Measurements from ENCODE around the gene TGM5. TPM values are rescaled to one million over a fixed set of nuclear protein-coding genes. Genes with fewer than 3 reads are reported as not detected.
A peak's percentile ranks its signal among the peaks of the same experiment; 100 is the strongest.
"Not testable (repeated sequence)": the region's sequence is repeated elsewhere in the genome, so short reads cannot be mapped to it uniquely, and the experiment has no call there.

The TGM5 gene
- total RNA-seq, 1 donor from 2014 or later: not detected

DNA sequence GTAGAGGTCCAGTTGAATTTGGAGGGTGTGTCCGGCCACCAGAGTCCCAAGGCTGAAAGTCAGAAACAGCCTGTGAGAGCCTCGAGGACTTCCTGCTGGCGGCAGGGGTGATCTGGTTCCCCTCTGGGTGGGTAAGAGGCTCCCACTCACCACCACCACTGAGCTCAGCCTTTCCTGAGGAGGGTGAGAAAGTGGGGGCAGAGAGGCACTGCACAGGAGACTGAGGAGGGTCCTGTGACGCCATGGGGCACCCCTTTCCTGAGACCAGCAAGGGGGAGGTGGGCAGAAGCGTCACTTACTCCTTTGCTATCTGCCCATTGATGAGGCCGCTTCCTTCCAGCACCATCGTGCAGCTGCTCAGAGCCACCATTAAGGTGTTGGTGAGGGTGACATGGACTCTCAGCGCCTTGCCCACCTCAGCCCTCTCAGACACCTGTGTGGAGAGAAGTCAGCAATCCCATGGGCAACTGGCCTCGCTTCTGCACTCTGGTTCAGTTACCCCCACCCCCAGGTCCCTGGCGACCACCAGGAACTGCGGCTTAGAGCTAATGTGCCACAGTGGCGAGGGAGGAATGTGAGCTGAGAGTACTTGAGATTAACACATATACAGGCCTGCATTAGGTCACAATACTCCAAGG lies 10.0 kb upstream of the TGM5 start:
- TF ChIP-seq, protein P1, sequence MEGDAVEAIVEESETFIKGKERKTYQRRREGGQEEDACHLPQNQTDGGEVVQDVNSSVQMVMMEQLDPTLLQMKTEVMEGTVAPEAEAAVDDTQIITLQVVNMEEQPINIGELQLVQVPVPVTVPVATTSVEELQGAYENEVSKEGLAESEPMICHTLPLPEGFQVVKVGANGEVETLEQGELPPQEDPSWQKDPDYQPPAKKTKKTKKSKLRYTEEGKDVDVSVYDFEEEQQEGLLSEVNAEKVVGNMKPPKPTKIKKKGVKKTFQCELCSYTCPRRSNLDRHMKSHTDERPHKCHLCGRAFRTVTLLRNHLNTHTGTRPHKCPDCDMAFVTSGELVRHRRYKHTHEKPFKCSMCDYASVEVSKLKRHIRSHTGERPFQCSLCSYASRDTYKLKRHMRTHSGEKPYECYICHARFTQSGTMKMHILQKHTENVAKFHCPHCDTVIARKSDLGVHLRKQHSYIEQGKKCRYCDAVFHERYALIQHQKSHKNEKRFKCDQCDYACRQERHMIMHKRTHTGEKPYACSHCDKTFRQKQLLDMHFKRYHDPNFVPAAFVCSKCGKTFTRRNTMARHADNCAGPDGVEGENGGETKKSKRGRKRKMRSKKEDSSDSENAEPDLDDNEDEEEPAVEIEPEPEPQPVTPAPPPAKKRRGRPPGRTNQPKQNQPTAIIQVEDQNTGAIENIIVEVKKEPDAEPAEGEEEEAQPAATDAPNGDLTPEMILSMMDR (IDR thresholded peaks at IDR 0.05): no peak
- peaks cover 58% of the 10 kb centered on the region for H3K27me3 Mint-ChIP-seq (ENCODE audit: unreplicated experiment)

DNA sequence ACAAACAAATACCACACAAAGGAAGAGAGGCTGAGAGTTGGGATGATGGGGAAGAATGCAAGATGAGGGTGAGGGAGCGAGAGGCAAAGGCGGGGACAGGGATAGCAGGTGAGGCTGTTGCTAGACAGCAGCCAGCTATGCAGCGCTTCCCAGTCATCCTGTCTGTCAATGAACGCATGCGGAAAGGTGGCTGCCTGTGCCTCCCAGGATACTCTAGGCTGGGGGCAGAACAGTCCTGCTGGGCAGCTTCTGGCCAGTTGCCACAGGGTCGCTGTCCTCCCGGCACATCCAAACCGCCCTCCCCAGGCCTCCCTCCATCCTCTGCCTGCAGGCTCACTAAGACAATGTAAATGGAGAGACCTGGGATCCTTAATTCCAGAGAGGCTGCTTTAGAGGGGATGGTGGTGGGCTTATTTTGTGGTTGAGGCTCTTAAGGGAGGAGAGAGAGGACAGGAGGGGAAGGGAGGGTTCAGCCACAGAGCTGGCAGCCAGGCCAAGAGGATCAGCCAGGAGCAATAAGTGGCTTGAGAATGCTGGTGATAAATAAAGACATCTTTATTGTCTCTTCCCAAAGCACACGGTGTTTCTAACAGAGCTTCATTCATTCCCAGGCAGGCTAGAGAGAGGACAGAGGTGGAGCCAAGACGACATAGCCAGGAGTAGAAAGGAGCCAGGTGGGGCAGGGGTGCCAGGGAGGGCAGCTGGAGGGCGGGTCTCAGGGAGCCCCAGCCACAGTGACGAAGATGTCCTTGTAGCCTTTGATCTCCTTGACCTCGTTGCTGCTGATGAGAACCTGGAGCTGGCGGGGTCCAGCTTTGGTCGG lies 9.2 kb upstream of the TGM5 start:
- Mint-ChIP-seq H3K27me3 (ENCODE audit: unreplicated experiment) (peaks cover 58% of the 10 kb centered on the region), H3K9me3 (ENCODE audit: unreplicated experiment) (no peaks in the 10 kb centered on the region), H3K36me3 (ENCODE audit: unreplicated experiment) (no peaks in the 10 kb centered on the region), H3K4me1 (ENCODE audit: unreplicated experiment) (no peaks in the 10 kb centered on the region), H3K4me3 (ENCODE audit: unreplicated experiment) (no peak overlapping the region), H3K27ac (ENCODE audit: unreplicated experiment) (no peak overlapping the region)
- TF ChIP-seq, protein P1 (IDR thresholded peaks at IDR 0.05): no peak
- DNase-seq (ENCODE audit: extremely low spot score, unreplicated experiment): peak; percentile 69

More for the DNA sequence above, 10.0 kb upstream of the TGM5 start:
- H3K36me3 Mint-ChIP-seq (ENCODE audit: unreplicated experiment): no peaks in the 10 kb centered on the region
- no peaks in the 10 kb centered on the region for H3K4me1 Mint-ChIP-seq (ENCODE audit: unreplicated experiment)
- H3K4me3 Mint-ChIP-seq (ENCODE audit: unreplicated experiment): no peak overlapping the region
- no peaks in the 10 kb centered on the region for H3K9me3 Mint-ChIP-seq (ENCODE audit: unreplicated experiment)
- peak; percentile 76 for DNase-seq (ENCODE audit: extremely low spot score, unreplicated experiment)
- no peak overlapping the region for H3K27ac Mint-ChIP-seq (ENCODE audit: unreplicated experiment)

DNA sequence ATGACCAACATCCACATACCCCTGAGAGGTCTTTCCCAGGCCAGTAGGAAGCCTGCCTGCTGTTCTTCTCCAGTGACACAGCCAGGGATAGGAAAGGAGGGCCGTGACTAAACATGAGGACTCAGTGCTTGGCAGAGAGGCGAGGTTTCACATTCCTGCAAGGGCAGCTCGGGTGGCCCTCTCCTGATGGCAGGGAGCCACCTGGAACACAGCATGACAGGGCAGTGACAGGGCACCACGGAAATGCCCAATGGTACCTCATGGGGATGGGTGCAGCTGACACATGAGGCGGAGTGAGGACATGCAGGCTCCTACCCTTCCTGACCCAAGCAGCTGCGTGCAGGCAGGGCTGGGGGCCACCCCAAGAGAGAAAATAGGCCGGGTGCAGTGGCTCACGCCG lies 7.4 kb upstream of the TGM5 start:
- peaks cover 56% of the 10 kb centered on the region for H3K27me3 Mint-ChIP-seq (ENCODE audit: unreplicated experiment)
- no peak overlapping the region for H3K27ac Mint-ChIP-seq (ENCODE audit: unreplicated experiment)
- TF ChIP-seq, protein P1 (IDR thresholded peaks at IDR 0.05): no peak
- H3K36me3 Mint-ChIP-seq (ENCODE audit: unreplicated experiment): no peaks in the 10 kb centered on the region
- H3K9me3 Mint-ChIP-seq (ENCODE audit: unreplicated experiment): no peaks in the 10 kb centered on the region
- no peak overlapping the region for H3K4me3 Mint-ChIP-seq (ENCODE audit: unreplicated experiment)
- H3K4me1 Mint-ChIP-seq (ENCODE audit: unreplicated experiment): no peaks in the 10 kb centered on the region
- DNase-seq (ENCODE audit: extremely low spot score, unreplicated experiment): peak; percentile 78

DNA sequence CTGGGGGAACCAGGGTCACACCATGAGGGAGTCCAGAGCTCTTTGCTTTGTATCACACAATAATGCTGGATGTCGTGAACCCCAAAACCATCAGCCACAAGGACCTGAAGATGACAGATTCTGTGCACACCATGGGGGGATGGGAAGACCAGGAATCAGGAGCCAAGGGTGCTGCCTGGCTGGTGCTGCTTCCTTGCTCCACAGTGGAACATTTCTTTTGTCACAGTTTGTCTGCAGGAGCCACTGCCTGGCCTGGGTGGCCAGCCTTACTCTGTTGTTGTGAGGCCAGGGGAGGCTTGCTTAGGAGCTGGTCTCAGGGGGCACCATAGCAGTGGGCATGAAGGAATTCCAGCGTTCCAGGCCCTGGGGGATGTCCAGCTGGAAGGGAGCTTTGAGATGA lies 6.5 kb upstream of the TGM5 start:
- TF ChIP-seq, protein P1 (IDR thresholded peaks at IDR 0.05): no peak
- H3K9me3 Mint-ChIP-seq (ENCODE audit: unreplicated experiment): no peaks in the 10 kb centered on the region
- H3K27ac Mint-ChIP-seq (ENCODE audit: unreplicated experiment): no peak overlapping the region
- H3K4me1 Mint-ChIP-seq (ENCODE audit: unreplicated experiment): no peaks in the 10 kb centered on the region
- peaks cover 58% of the 10 kb centered on the region for H3K27me3 Mint-ChIP-seq (ENCODE audit: unreplicated experiment)
- no peaks in the 10 kb centered on the region for H3K36me3 Mint-ChIP-seq (ENCODE audit: unreplicated experiment)
- H3K4me3 Mint-ChIP-seq (ENCODE audit: unreplicated experiment): no peak overlapping the region
- DNase-seq (ENCODE audit: extremely low spot score, unreplicated experiment): peak; percentile 69

DNA sequence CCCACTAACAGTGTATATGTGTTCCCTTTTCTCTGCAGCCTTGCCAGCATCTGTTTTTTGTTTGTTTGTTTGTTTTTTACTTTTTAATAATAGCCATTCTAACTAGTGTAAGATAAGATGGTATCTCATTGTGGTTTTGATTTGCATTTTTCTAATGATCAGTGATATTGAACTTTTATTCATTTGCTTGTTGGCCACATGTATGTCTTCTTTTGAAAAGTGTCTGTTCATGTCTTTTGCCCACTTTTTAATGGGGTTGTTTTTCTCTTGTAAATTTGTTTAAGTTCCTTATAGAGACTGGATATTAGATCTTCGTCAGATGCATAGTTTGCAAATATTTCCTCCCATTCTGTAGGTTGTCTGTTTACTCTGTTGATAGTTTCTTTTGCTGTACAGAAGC lies 5.2 kb upstream of the TGM5 start:
- H3K9me3 Mint-ChIP-seq (ENCODE audit: unreplicated experiment); H3K4me1 Mint-ChIP-seq (ENCODE audit: unreplicated experiment); DNase-seq (ENCODE audit: extremely low spot score, unreplicated experiment); H3K27ac Mint-ChIP-seq (ENCODE audit: unreplicated experiment); H3K4me3 Mint-ChIP-seq (ENCODE audit: unreplicated experiment); H3K36me3 Mint-ChIP-seq (ENCODE audit: unreplicated experiment): not testable (repeated sequence)
- peaks cover 53% of the 10 kb centered on the region for H3K27me3 Mint-ChIP-seq (ENCODE audit: unreplicated experiment)

Measured in osteocyte (in vitro differentiated cells).